Panc1 (cell line): Measurements from ENCODE around the gene PCDH20. TPM values are rescaled to one million over a fixed set of nuclear protein-coding genes. Genes with fewer than 3 reads are reported as not detected.

Source experiments
- ATAC-seq: fragments of 200-7000 bp; cut with Tn5 transposase; 2 replicates; pipeline ENCODE4 v1.9.1; 2020; ENCODE audit warnings: mild to moderate bottlenecking, moderate library complexity
- BruUV-seq: library from RNA; stranded (reverse); fragments of 400-500 nt; replicated peaks from 2 replicates; lab custom pipeline; 2021; lab: Mats Ljungman, UMichigan
- CTCF ChIA-PET: fragments of 300-600 bp; sonication (Branson Sonifier 250); formaldehyde crosslinking; loops from one replicate; lab custom pipeline; 2022; ENCODE audit warnings: antibody characterized with exemption; lab: Charles Lee
- POLR2A ChIA-PET: fragments of 300-600 bp; sonication (Branson Sonifier 250); formaldehyde crosslinking; loops from one replicate; lab custom pipeline; 2022; ENCODE audit warnings: antibody characterized with exemption; lab: Charles Lee
- DNase-seq: peaks from one replicate; pipeline ENCODE4 v3.0.0-alpha.2; 2010; ENCODE audit warnings: low read depth, low spot score
- H3K27ac ChIP-seq: 2 replicates; pipeline ENCODE4 v1.5.1; 2011; ENCODE audit warnings: mild to moderate bottlenecking, low read length, inconsistent platforms
- H3K27me3 ChIP-seq: fragments of 200-500 bp; sonication (Bioruptor generic); 2 replicates; pipeline ENCODE4 v1.6.0; 2014; ENCODE audit warnings: low read length, inconsistent platforms; ENCODE audit not compliant: control insufficient read depth, insufficient read depth
- H3K36me3 ChIP-seq: fragments of 200-500 bp; sonication (Bioruptor generic); 2 replicates; pipeline ENCODE4 v1.5.1; 2014; ENCODE audit warnings: inconsistent platforms, mild to moderate bottlenecking, low read length, moderate library complexity; ENCODE audit not compliant: control insufficient read depth, insufficient read depth
- H3K4me1 ChIP-seq: 2 replicates; pipeline ENCODE4 v1.5.1; 2011; ENCODE audit warnings: inconsistent platforms, mild to moderate bottlenecking, low read length, moderate library complexity; ENCODE audit not compliant: control insufficient read depth, insufficient read depth
- H3K4me3 ChIP-seq, 2 experiments: 2 replicates each; pipeline ENCODE4 v1.5.1; 2011 to 2012; ENCODE audit warnings: low read depth in 2 of 2, low read length in 2 of 2, mild to moderate bottlenecking in 2 of 2, inconsistent platforms in 1 of 2, moderate library complexity in 1 of 2
- H3K9me3 ChIP-seq: fragments of 200-500 bp; sonication (Bioruptor generic); 2 replicates; pipeline ENCODE4 v1.5.1; 2014; ENCODE audit warnings: low read depth, mild to moderate bottlenecking, inconsistent platforms, low read length, moderate library complexity; ENCODE audit not compliant: control insufficient read depth, insufficient read depth
- CTCF ChIP-seq: fragments of 450-650 bp; IDR thresholded peaks from 2 replicates; pipeline ENCODE4 v1.5.1; 2017; ENCODE audit warnings: mild to moderate bottlenecking
- POLR2AphosphoS5 ChIP-seq: IDR thresholded peaks from 2 replicates; pipeline ENCODE4 v1.6.1; 2012; ENCODE audit warnings: mild to moderate bottlenecking, low read depth, low read length, moderate library complexity
- SIN3A ChIP-seq: IDR thresholded peaks from 2 replicates; pipeline ENCODE4 v1.6.1; 2012; ENCODE audit warnings: low read depth, mild to moderate bottlenecking, low read length, moderate library complexity, borderline replicate concordance; ENCODE audit not compliant: insufficient read depth
- TCF7L2 ChIP-seq: IDR thresholded peaks from 2 replicates; pipeline ENCODE4 v1.6.1; 2011; ENCODE audit warnings: mild to moderate bottlenecking, low read depth, low read length, inconsistent platforms
- in situ Hi-C: cut with HindIII; loops from 2 replicates; pipeline ENCODE4 v1.10.0; 2016; ENCODE audit warnings: low sequenced_read_pairs, low pct_unique_long_range_greater_than_20kb
- intact Hi-C: fragments of 100-400 bp; cut with micrococcal nuclease; formaldehyde crosslinking; loops from one replicate; pipeline ENCODE4 v1.10.0; 2022; ENCODE audit not compliant: unreplicated experiment
- total RNA-seq: library from RNA; stranded (reverse); gene quantifications from one replicate; pipeline ENCODE4 v1.2.1, GENCODE V29; 2021; ENCODE audit not compliant: unreplicated experiment
- TF ChIP-seq, protein P1 (sequence below), 2 experiments: IDR thresholded peaks; 2 replicates each; pipeline ENCODE4 v1.6.1; 2011 to 2012; ENCODE audit warnings: low read depth in 2 of 2, control low read depth in 1 of 2, low read length in 1 of 2, mild to moderate bottlenecking in 1 of 2, moderate library complexity in 1 of 2; ENCODE audit not compliant: insufficient read depth in 1 of 2

Gene PCDH20
- total RNA-seq, 1 experiment from 2014 or later = 3.4 TPM

DNA sequence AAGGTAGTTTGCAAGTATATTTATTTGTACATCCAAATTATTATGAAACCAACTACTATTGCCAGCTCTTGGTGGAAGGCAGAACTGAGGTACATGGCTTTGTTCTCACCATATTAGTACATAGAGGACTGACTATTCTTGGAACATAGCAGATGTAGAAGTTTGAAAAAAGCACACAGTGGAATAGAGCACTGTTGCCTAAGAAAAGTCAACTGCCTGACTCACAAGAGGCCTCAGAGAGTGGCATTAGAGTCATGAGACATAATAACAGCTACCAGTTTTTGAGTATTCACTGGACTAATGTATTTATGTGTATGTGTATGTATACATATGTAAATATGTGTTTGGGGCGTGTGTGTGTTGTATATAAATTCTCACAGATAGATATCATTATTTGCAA lies 8.3 kb upstream of the PCDH20 start:
- ChIA-PET POLR2A (no interaction called here), CTCF (no interaction called here)
- ATAC-seq (no peak), DNase-seq (no peak)
- H3K4me1 ChIP-seq = no peaks in the 10 kb centered on the region
- H3K36me3 ChIP-seq = no peaks in the 10 kb centered on the region
- no peak overlapping the region for H3K27ac ChIP-seq
- no peaks in the 10 kb centered on the region for H3K27me3 ChIP-seq
- in situ Hi-C loops (no loop called here), intact Hi-C loops (no loop called here)
- H3K4me3 ChIP-seq = no peak overlapping the region
- H3K9me3 ChIP-seq = no peaks in the 10 kb centered on the region
- no TSS peak for BruUV-seq
- TF ChIP-seq TCF7L2 = no peak
- no peak for TF ChIP-seq SIN3A
- TF ChIP-seq CTCF = no peak

DNA sequence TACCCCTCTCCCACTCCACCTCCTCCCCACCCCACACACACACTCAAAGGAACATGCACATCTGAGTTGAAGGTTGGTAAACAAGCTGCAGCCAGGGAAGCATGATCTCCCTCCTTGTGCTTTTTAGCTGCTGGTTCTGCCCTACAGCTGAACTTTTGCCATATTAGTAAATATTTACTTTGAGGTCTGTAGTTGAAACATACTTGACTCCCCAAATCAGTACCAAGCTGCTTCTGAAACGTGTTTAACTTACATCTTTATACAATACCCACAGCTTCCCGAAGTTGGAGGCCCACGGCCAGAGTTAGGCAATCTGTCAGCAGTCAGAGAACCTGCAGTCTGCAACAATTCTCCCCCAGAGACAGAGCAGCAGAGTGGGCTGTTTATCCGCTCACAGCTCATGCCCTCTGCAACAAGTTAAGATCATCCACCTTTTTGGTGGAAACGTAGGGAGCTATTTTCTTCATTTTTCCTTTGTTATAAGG lies 1.5 kb upstream of the PCDH20 start:
- no peak overlapping the region for H3K27ac ChIP-seq
- intact Hi-C loops = loop anchor here (10.0 kb wide), 1 partner anchor 792 kb away; no protein-coding TSS in a partner anchor
- no peak for TF ChIP-seq CTCF
- TF ChIP-seq POLR2AphosphoS5 = no peak
- TF ChIP-seq, protein P1, sequence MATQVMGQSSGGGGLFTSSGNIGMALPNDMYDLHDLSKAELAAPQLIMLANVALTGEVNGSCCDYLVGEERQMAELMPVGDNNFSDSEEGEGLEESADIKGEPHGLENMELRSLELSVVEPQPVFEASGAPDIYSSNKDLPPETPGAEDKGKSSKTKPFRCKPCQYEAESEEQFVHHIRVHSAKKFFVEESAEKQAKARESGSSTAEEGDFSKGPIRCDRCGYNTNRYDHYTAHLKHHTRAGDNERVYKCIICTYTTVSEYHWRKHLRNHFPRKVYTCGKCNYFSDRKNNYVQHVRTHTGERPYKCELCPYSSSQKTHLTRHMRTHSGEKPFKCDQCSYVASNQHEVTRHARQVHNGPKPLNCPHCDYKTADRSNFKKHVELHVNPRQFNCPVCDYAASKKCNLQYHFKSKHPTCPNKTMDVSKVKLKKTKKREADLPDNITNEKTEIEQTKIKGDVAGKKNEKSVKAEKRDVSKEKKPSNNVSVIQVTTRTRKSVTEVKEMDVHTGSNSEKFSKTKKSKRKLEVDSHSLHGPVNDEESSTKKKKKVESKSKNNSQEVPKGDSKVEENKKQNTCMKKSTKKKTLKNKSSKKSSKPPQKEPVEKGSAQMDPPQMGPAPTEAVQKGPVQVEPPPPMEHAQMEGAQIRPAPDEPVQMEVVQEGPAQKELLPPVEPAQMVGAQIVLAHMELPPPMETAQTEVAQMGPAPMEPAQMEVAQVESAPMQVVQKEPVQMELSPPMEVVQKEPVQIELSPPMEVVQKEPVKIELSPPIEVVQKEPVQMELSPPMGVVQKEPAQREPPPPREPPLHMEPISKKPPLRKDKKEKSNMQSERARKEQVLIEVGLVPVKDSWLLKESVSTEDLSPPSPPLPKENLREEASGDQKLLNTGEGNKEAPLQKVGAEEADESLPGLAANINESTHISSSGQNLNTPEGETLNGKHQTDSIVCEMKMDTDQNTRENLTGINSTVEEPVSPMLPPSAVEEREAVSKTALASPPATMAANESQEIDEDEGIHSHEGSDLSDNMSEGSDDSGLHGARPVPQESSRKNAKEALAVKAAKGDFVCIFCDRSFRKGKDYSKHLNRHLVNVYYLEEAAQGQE (IDR thresholded peaks at IDR 0.05; ENCODE audit: insufficient read depth in 1 of 2, low read depth in 2 of 2, low read length in 1 of 2) = no peak
- no peak for TF ChIP-seq SIN3A
- TF ChIP-seq TCF7L2 = no peak
- no peaks in the 10 kb centered on the region; the same call in 1 of the 2 replicates for H3K4me1 ChIP-seq
- DNase-seq (no peak), ATAC-seq (no peak)
- no peaks in the 10 kb centered on the region for H3K36me3 ChIP-seq
- H3K27me3 ChIP-seq = no peaks in the 10 kb centered on the region
- no peaks in the 10 kb centered on the region for H3K9me3 ChIP-seq
- H3K4me3 ChIP-seq = no peak overlapping the region
- in situ Hi-C loops = no loop called here
- BruUV-seq = no TSS peak
- ChIA-PET CTCF (no interaction called here), POLR2A (no interaction called here)
